NCI-H128 (cell line): ENCODE results near the gene CCDC54.
"Not testable (repeated sequence)": the region's sequence is repeated elsewhere in the genome, so short reads cannot be mapped to it uniquely, and the experiment has no call there.

ENCODE experiments used
- DNase-seq: peaks from one replicate; lab custom pipeline; 2025; ENCODE audit not compliant: unreplicated experiment; lab: John Stamatoyannopoulos, UW

CCDC54 gene

DNA sequence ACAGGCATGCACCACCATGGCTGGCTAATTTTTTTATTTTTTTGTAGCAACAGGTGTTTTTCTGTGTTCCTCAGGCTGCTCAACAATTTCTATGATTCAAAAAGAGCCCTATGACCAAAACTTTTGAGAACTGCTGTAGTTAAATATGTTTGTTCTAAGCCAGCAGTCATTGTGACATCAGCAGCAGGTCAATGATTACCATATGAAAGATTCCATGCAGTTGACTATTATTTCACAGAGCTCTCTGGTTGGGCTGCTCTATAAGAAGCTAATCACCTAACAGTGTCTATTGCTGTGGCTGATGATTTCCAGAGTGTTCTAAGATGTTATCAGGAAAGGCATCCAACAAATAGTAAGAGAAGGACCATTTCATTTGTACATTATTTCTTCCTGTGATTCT, at the start of gene CCDC54:
TSS of gene CCDC54 (plus strand) at position 289 of the 400 bp plus-strand sequence. CDS start 149 bp downstream, outside the sequence.
- no peak for DNase-seq

DNA sequence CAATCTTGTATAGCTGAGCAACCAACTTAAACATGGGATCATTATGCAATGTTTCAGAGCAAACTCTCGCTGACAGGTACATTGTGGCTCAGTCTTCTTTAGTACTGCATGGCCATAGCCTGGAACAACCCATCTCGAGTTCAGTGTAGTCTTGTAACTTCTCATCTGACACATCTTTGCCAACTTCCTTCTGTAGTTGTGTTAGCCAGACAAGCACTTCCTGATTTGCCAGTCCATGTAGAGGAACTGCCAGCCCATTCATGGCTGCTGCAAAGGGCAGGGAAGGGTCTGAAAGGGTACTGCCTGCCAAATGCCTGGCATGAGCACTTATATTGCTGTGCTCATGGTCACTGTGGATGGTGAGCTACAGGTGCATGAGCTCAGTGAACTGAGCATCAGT, 49.2 kb upstream of the CCDC54 start:
- DNase-seq: no peak

DNA sequence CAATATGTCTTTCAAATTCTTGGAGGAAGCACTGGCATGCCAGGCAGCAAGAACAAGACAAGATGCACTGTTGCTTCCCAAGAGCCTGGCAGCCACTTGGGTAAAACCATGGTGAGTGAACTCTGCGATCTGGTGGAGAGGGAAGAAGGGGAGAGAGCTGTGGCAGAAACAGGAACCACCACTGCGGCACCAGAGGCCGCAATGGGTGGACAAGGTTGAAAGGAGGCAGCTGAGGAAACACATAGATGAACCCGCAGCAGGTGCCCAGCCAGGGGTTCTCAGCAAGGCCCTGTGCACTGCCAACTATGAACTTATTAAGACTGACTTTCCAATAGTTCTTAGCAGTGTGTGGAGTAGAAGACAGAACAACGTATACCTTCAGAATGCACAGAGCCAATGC, 48.2 kb upstream of the CCDC54 start:
- DNase-seq: no peak

DNA sequence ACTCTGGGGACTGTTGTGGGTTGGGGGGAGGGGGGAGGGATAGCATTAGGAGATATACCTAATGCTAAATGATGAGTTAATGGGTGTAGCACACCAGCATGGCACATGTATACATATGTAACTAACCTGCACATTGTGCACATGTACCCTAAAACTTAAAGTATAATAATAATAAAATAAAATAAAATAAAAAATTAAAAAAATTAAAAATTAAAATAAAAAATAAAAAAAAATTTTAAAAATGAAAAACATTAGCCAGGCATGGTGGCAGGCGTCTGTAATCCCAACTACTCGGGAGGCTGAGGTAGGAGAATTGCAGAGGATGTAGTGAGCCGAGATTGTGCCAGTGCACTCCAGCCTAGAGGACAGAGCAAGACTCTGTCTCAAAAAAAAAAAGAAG, 37.5 kb upstream of the CCDC54 start:
- DNase-seq: not testable (repeated sequence)

DNA sequence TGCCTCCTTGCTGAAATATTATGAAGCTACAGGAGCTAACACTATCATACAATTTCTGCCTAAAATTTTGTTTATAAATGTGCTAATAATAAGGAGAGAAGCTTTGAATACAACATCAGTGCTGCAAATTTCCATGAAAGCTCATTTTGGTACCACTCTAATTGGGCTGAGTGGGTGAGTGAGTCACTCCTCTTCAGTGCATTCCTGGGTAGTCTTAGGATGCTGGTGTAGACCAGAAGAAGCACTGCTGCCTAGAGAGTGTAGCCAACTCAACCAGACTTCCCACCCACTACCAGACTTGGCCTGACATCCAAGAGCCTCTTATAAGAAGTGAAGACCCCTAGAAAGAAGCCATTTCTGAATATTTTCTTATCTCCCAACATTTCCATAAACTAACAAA, 32.5 kb upstream of the CCDC54 start:
- DNase-seq: no peak

DNA sequence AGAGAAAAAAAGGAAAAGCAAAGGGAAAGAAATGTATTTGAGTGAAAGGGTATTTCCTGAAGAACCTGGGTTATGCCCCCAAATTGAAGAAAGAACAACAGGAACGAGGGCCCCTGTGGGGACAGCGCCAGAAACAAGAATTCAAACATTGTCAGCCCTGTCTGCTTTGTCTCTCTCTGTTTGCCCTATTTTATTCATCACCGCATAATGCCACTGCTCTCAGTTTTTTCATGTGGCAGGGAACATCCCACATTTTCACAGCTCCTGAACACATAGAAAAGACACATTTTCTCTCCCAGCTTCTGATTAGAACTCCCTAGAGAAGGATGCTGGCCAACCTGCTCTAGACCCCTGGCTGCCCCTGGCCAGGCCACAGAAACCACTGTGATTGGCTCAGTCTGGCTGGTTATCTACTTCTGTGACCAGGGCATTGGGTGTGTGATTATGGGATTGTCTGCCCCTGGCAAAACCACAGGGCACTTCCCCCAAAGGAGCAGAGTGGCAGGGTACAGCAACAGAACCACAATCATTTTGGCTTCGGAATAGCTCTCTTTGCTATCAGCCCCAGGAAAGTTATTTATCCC, 31.3 kb upstream of the CCDC54 start:
- DNase-seq: no peak

DNA sequence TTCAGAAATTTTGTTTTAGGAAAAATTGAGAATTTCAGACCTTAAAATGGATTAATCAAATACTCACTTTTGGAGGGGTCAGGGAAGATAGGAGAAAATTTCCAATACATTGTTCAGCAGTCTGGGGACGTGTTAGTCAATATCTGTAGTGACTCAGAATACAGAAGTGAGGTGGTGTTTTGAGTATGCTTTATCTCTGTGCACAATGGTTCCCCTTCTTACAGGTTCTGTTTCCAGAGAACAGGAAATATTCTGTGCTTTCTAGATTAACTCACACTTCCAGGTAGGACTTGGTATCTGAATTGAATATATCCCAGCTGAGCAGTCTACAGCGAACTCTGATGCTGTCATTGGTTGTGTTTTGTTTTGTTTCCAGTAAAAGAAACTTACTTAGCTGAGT, 30.7 kb upstream of the CCDC54 start:
- no peak for DNase-seq

DNA sequence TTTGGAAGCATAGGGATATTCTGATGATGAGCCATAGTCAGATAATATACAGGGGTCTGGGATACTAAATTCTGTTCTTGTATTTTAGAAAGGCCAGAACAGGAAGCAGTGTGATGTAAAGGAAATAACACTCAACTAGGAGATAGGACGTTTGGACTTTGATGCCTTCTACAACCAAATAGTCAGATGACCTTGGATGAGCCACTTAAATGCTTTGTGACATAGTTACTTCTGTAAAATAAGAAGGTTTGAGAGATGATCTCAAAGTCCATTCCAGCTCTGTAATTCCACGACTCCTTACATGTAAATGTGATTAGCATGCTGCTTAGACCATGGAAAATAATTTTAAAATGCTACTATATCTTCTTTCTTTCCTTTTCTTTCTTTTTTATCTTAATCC, 29.5 kb upstream of the CCDC54 start:
- no peak for DNase-seq

DNA sequence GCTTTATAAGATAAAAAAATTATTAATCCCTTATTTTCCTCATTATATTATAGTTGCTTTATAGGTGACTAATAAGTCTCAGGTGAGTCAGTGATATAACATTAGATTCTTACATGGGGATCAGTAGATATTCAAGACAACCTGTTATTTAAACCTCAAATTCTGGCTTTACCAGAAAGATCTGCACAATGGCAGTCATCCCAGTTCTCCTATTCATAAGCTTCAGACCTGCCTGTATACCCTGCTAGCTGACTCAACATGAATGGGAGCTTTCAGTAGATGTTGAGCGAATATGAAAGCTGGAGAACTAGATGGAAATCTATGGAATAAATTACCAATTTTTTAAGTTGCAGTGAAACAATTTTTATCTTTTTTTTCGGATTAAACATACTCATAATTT, 20.5 kb upstream of the CCDC54 start:
- DNase-seq: no peak

DNA sequence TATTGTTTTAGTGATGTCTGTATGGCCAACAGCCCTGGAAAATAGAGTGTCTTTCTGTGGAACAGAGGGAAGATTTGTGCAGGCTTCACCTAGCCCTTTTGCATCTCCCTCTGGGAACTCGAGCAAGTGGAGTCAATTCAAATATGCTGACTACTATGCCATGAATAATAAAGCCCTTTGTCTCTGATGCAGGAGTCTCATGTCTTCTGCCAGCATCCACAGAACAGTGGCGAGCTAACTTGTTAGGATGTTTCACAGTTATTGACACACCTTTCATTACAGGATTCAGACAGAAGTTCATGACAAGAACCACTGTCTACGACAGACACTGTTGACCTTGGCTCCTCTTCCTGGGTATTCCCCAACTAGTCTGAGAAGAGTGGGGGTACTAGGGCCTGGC, 15.6 kb upstream of the CCDC54 start:
- no peak for DNase-seq

DNA sequence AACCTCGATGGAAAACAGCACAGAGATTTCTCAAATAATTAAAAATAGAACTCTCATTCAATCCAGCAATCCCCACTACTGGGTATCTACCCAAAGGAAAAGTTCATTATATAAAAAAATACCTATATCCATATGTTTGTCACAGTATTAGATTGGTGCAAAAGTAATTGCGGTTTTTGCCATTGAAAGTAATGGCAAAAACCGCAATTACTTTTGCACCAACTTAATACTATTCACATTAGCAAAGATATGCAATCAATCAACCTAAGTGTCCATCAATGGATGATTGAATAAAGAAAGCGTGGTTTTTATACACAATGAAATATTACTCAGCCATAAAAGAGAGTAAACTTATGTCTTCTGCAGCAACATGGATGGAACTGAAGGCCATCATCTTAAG, 12.2 kb upstream of the CCDC54 start:
- no peak for DNase-seq

DNA sequence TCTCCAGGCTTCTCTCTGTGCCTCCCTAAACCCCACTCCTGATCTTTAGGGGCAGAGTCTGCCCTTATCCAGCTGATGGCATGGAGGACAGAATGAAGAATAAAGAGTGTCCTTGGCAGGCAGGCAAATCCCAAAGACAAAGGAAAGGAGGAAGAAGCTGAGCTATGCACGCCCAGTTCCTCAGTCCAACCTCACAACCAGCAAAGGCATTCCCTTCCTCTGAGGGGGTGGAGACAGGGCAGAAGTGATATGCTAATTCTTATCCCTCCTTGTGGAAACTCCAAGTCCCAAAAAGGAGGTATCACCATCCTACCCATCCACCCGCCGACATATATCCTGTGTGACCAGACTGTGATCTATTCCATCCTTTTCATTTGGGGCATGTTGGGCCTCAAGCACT, 10.5 kb upstream of the CCDC54 start:
- no peak for DNase-seq

DNA sequence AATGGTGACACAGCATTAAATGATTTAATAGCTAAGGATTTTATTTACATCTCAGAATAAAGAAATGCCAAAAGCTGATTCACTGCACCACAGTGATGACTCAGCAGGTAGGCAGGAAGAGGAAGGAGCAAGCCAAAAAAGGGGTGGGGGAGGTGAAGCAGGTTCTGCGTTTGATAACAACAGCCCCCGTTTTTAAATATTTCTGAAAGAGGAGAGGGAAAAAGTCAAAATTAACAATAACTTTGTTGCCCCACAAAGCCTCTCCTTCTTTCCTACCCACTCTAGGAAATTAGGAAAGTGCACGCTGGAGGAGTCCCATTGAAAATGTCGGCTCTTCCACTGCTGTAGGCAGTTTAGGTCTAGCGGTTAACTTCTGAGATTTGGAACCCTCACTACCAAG, 9.9 kb upstream of the CCDC54 start:
- DNase-seq: no peak

DNA sequence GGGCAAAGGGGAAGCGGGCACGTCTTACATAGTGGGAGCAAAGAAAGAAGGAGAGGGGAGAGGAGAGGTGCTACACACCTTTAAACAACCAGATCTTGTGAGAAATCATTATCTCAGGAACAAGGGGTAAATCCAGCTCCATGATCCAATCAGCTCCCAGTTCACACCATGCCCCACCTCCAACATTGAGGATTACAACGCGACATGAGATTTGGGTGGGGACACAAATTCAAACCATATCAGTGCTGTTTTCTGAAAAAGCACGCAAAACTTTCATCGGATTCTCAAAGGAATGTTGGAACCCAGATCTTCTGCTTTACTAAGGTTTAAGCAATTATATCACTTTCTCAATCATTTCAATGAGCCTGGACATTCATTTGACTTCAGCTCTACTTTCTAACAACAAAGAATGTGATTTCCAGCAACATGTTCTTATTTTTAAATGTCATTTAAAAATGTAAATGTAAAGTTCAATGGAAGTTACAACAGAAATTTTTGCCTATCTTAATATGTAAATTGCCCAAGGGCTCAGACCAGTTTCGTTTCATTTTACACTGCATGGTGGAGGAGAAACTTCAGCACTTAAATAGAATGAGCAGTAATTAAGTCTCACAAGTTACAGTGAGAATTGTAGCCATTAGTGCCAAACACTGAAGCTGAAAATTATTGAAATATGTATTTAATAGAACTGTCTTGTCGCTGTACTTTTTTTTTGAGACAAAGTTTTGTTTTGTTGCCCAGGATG, 8.4 kb upstream of the CCDC54 start:
- no peak for DNase-seq

DNA sequence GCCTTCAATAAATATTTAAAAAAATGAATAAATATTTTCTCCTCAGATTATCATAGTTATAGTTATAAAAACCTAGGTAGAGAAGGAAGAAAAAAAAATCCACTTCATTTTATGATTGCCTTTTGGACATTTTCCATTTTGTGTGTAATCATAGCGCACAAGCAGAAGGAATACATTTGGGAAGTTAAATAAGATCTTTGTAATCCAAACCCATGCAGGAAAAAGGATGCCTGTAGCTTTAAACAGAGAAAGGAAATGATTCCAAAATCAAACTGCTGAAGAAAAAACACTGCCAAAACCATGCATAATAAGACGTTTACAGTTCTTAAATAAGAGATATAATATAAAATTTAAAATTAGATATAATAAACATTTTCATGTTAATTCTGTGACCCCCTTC, 7.4 kb upstream of the CCDC54 start:
- DNase-seq: no peak

DNA sequence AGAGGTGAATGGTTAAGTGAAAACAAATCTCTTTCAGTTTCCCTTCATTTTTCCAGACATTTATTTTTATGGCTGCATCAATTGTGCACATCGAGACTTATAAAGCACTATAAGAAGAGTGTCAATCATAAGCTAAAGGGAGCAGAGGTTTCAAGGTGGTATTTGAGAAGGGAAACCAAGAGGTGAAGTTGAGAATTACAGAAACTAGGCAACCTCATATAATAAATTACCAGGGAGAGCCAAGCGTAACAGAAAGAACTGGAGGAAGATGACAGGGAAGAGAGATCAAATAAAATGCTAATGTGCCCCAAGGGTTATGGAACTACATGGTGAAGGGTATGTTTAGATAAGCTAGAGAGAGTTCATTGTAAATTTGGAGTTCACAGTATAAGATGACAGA, 6.3 kb upstream of the CCDC54 start:
- DNase-seq: no peak

DNA sequence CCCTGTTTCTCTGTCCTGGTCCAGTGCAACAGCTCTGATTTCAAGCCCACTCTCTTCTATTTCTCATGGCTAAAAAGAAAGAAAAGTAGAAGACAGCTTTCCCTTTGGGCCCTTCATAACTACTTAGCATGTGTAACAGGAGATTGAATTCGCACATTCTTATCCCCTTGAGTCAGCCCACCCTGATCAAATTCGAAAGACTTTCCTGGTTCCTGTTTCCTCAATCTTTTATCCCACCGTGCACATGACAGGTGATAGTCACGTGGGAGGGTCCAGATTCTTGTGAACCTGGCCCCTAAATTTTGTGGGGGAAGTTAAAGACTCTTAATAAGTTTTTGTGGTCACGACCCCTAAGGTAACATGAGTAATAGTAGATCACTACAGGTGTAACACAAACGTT, 4.7 kb upstream of the CCDC54 start:
- DNase-seq: no peak

DNA sequence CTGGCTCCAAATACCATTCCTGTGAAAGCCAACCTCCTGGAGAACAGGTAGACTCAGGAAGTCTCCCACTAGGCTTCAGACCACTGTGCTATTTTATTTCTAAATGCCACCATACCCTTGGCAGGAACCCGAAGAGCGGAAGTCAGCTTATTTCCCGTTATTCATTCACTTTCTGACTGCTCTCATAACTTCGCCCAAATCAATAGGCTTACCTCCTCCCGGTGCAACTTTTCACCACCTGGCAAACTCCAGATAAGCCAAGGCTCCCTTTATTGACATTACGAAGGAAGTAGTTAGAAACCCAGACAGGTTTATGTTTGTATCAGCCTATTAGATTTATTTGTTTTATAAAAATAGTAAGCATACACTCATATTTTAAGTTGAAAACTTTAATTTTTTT, 3.3 kb upstream of the CCDC54 start:
- DNase-seq: no peak

DNA sequence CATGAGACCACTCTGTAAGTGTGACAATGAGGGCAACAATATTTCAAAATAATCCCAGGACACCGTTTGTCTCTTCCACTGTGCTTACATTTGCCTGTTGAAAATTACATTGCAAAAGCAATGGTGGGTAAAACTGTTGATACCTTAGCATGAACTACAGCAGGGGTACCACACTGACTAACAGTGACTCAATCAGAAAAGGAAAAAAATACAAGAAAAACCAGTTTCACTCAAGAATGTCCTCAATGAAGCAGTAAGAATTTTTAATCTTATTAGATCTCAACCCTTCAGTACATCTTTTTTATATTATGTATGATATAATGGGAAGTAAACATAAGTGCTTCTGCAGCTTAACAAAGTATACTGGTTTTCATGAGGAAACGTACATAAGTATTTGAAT, 1.6 kb upstream of the CCDC54 start:
- DNase-seq: no peak

DNA sequence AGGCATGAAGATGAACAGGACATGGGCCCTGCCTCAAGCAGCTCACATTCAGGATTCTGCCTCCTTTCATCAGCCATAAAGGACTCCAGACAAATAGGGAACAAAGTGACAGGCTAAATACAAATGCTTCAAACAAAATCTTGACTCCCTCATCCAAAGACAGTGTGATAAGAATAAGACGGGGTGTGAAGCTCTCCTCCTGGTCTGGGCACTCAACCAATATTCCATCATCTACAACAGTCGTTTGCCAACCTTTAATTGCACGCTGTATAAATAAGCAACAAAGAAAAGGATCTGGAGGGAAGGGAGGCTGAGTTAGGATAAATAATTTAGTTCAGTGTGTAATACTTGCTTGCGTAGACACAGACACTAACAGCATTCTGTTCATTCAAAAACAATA, 5.4 kb downstream of the CCDC54 start:
- DNase-seq: no peak

DNA sequence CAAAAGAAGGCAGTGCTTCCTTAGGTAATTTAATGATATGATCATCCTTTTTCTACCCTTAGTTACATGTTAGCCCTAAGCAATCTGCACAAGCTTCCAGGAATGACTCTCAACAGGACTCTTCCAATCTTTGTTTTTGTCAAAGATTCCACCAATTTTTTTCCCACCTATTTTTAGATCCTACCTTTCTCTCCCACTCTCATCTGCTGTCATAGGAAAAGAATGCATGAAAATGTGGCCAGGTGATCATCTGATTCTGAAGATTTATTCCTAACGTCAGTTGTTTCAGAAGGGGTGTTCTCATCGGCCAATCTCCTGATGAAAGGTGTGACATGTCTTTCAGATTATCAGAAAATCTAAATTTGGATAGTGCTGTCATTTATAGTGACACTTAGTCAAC, 7.2 kb downstream of the CCDC54 start:
- DNase-seq: no peak

DNA sequence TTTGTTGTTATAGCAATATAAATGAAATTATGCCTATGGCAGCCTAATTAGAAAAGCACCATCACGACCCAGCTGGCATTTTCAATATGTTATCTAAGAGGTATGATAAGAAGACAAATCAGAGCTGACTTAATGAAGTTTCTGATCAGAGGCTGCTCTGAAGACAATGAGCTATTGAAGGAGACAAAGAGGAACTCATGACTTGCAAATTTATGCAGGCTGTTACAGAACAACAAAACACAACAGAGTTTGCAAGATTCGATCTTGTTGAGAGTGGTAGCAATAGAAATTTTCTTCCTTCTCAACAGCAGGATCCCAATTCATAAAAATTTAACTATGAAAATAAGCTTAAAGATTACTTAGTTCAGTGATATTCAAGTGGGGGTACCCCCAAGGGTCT, 7.7 kb downstream of the CCDC54 start:
- DNase-seq: no peak

DNA sequence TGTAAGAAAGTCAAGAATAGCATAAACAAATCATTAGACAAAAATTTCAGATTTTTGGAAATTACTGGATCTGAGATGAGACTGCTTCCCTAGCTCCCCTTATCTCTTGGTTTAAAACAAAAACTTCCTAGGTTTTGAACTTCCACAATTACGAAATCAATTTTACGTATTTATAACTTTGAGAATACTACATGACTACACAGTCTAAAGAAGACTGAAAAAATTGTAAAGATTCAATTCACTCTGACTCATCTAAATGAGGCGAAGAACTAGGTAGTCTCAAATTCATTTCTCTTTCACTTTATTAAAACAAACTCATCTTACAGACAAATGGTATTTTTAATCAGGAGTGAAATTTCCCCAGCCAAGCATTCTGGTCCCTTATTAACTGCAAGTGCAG, 10.3 kb downstream of the CCDC54 start:
- DNase-seq: no peak
